ENCODE results near the gene ME1. TPM values are rescaled to one million over a fixed set of nuclear protein-coding genes. Genes with fewer than 3 reads are reported as not detected.

The ME1 gene
- total RNA-seq, result 29.6 and 34.1 TPM in 2 replicates

DNA sequence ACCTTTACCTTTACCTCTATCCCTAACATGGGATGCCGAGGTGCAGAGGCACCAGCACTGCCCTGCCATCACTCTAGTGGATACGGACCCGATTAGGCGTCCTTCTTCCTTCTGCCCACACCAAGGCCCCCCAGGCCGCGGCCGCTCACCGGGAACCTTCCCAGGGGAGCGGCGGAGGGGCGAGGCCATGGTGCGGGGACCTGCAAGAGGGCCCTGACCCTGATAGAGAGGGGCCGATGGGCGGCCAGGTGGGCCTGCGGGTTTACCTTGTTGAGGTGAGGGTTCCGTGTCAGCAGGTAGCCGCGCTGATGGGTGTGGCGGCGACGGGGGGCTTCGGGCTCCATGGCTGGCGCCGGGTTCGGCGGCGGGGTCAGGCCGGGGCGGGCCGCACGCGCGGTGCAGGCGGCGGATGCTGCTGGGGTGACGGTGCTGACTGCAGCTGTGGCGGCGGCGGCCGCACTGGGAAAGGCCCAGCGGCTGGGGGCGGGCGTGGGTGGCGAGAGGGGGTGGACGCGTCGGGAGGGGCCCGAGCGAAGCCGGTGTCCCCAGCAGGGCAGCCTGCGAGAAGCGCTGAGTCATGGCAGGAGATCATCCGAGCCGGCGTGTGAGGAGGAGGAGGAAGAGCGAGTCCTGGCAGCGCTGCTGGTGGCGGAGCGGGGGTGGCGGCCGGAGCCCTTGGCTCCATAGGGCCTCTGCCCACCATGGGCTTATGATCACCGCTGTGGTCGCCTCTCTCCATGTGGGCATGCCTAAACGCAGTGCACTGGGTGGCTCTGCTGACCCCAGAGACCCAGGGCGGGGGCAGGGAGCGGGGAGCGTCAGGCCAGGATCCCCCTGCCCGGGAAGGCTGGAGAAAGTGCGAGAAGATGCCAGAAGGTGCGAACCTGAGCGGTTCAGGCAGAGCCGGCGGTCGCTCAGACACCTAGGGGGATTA, at the start of gene ME1:
TSS of gene ME1 (minus strand) at position 441 of the 934 bp plus-strand sequence. CDS start at position 344, 97 bp downstream.

DNA sequence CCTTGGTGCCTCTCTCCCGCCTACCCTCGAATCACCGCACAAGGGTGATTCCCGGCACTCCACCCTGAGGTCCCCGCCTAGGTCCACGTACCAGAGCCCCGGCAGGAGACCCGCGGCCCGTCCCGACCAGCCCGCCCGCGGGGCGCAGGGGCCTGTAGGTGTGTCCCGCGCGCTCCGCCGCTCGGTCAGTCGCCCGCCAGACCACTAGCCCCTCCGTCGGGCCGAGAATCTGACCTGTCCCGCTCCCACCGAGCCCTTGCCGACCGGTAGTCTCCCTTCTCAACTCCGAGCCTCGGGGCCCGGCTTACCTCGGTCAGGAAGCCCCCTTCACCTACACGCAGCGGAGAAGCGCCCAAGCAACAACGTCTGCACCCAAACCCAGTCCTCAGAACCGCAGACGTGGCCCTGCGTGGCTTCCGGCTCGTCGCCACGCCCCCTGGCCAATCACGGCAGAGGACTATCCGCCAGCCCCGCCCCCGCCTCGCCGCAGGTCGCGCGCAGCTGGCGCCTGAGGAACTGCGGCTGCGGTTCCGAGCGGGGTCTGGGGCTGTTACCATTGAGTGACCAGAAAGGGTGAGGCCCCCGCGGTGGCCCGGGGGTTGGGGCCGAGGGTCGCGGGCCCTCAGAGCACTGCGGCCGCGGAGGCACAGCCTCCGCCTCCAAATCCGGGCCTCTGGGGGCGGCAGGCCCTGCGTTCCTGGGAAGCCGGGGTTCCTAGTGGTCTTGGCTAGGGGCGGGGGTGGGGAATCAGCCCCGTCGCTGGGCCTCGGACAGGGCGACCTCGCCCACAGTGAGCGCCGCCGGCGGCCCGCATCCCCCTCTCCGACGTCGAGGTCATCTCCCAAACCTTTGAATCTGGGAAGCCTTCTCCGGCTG, 237.7 kb downstream of the ME1 start, which contains the start of the genes PGM3 and RWDD2A:
TSS of gene PGM3 (minus strand) at position 395 of the 876 bp plus-strand sequence. CDS start 2,253 bp downstream, outside the sequence.
TSS of gene RWDD2A (plus strand) at position 487 of the 876 bp plus-strand sequence. CDS start 1,095 bp downstream, outside the sequence.

Other genes starting within 250 kb of the ME1 start
- gene PGM3, start 237.8 kb downstream of the ME1 start, total RNA-seq, result 23.3 and 27.6 TPM in 2 replicates
- 2.0 and 2.2 TPM in 2 replicates for gene RWDD2A, start 237.7 kb downstream of the ME1 start, total RNA-seq
- gene PRSS35, start 81.5 kb upstream of the ME1 start, total RNA-seq, result 0.07 TPM in 1 of 2 replicates, not detected in the other

Data from airway epithelial cell (primary cell).